GM10266 (cell line): ENCODE results near the gene SEPTIN2.
"Not testable (repeated sequence)": the region's sequence is repeated elsewhere in the genome, so short reads cannot be mapped to it uniquely, and the experiment has no call there.

ENCODE experiments used
- DNase-seq: peaks from one replicate; pipeline ENCODE4 v3.0.0; 2012; ENCODE audit errors: extremely low spot score
- TF ChIP-seq, protein P1 (sequence below): IDR thresholded peaks from 2 replicates; pipeline ENCODE4 v1.5.1; 2012; ENCODE audit warnings: mild to moderate bottlenecking, low read depth; ENCODE audit not compliant: control insufficient read depth, insufficient read depth; ENCODE audit errors: missing control alignments

Gene SEPTIN2

GRCh38 chr2:241376808-241377207 is 61.1 kb downstream of the SEPTIN2 start:
- no peak for DNase-seq
- TF ChIP-seq, protein P1, sequence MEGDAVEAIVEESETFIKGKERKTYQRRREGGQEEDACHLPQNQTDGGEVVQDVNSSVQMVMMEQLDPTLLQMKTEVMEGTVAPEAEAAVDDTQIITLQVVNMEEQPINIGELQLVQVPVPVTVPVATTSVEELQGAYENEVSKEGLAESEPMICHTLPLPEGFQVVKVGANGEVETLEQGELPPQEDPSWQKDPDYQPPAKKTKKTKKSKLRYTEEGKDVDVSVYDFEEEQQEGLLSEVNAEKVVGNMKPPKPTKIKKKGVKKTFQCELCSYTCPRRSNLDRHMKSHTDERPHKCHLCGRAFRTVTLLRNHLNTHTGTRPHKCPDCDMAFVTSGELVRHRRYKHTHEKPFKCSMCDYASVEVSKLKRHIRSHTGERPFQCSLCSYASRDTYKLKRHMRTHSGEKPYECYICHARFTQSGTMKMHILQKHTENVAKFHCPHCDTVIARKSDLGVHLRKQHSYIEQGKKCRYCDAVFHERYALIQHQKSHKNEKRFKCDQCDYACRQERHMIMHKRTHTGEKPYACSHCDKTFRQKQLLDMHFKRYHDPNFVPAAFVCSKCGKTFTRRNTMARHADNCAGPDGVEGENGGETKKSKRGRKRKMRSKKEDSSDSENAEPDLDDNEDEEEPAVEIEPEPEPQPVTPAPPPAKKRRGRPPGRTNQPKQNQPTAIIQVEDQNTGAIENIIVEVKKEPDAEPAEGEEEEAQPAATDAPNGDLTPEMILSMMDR = no peak

GRCh38 chr2:241378816-241379215 is 63.1 kb downstream of the SEPTIN2 start:
- no peak for DNase-seq
- TF ChIP-seq, protein P1 = no peak

DNA sequence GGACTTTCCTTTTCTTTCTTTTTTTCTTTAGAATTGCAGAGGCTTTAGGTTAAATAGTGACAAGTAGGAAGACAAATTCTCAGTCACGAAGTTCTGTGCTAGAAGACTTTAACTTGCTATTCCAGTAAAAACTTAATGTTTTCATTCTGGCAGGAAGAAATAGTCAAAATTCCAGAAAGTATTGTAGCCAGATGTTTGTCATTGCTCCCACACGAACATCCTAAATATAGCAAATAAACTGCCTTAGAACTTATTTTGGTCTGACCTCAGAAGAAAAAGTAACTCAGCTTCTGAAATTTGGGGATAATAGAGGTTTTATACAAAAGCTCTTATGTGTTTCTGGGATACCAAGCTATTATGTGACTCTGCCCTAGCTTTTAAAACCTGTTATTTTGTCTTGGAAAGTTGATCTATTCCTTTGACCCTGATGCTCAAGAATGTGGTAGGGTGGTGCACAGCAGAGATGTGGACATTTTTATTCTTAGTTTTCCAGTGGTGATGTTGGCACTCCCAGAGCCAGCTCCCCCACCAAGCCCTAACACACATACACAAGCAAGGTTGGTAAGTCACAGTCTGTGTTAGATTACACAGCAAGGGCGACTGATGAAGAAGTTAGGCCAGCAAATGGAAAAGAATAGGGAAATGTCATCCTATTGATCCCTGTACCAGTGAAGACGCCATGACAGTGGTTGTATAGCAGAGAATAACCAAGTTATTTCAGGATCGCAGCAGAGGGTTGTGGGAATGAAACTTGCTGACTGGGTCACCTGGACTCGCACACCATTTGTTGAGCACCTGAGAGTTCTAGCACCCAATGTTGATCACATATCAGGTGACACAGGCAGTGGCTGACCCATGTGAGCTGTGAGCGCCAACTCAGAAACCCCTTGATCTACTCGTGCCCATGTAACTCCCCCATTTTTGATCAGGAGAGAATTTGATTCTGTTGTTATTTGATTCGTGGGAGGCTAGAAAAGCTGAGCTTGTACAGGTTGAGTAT is 64.1 kb downstream of the SEPTIN2 start:
- no peak for DNase-seq
- TF ChIP-seq, protein P1 = no peak

DNA sequence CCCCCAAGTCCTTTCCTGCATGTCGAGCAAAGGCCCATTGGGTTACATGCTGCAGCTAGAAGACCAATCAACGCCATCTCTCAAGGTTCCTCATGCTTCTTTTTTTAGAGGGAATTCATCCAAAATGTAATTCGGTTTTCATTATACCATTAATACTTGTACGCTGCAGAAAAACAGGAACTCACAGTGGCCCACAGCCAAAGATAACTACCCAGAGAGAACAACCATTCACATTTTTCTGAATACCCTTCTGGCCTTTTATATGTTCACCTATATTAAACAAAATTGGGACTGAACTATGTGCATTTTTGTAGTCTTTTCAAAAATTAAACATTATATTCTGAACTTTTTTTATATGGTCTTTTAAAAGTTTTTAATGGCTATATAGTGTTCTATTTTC is 66.1 kb downstream of the SEPTIN2 start:
- TF ChIP-seq, protein P1 = no peak
- DNase-seq = no peak

DNA sequence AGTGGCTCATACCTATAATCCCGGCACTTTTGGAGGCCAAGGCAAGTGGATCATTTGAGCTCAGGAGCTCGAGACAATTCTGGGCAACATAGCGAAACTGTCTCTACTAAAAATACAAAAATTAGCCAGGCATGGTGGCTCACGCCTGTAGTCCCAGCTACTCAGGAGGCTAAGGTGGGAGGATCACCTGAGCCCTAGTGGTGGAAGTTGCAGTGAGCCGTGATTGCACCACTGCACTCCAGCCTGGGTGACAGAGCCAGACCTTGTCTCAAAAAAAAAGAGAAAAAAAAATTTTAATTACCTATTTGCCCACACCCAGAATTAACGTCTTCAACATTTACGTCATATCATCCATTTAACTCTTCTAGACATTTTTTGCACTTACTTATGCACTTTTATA is 69.7 kb downstream of the SEPTIN2 start:
- DNase-seq = not testable (repeated sequence)

DNA sequence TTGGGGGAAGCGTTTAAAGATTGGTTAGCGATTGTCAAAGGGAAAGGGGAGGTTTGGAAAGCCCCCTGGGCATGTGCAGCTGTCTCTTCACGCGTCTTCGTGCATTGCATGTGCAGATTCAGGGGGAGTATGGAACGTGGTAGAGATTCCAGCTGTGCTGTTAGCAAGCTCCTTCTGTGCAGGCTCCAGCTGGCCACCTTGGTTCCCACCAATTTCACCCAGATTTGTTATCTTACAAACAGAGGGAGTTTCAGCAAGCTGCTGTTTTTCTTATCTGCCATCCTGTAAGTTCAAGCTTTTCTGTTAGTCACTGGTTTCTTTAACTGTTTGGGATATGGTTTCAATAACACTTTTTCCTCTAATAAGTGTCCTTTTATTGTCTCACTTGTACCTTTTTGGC is 70.8 kb downstream of the SEPTIN2 start:
- no peak for DNase-seq
- TF ChIP-seq, protein P1 = no peak

DNA sequence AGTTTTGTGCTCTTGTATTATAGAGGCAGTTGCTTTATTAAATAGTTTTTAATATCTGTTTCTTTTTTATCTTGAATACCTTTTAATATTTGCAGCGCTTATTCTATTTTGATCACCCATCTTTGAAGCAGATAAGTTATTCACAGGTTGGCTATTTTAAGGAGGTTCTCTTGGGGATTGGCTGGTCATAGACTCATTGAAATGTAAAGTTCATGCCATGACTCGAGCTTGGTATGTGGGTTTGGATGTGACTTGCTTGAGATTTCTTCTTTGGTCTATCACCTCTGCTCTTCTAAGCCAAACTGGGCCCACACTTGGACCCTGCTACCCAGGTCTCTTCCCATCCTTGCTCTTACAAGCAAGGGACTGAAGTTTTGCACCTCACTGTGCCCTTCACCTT is 74.0 kb downstream of the SEPTIN2 start:
- no peak for DNase-seq
- TF ChIP-seq, protein P1 = no peak
